Activated CD4-positive, alpha-beta T cell treated with anti-CD3 and anti-CD28 coated beads for 4 hours (primary cell): Measurements from ENCODE around the gene NANOG.
"Not testable (repeated sequence)": the region's sequence is repeated elsewhere in the genome, so short reads cannot be mapped to it uniquely, and the experiment has no call there.

Experiments used
- DNase-seq, 2 donors: peaks; one replicate each; pipeline ENCODE4 v3.0.0-alpha.2; 2020

The NANOG gene

DNA sequence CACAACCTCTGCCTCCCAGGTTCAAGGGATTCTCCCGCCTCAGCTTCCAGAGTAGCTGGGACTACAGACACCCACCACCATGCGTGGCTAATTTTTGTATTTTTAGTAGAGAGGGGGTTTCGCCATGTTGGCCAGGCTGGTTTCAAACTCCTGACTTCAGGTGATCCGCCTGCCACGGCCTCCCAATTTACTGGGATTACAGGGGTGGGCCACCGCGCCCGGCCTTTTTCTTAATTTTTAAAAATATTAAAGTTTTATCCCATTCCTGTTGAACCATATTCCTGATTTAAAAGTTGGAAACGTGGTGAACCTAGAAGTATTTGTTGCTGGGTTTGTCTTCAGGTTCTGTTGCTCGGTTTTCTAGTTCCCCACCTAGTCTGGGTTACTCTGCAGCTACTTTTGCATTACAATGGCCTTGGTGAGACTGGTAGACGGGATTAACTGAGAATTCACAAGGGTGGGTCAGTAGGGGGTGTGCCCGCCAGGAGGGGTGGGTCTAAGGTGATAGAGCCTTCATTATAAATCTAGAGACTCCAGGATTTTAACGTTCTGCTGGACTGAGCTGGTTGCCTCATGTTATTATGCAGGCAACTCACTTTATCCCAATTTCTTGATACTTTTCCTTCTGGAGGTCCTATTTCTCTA lies at the start of gene NANOG:
Gene NANOG, plus strand, starts transcription at position 519 of the 645 bp plus-strand sequence. CDS start 213 bp downstream, outside the sequence.
- not testable (repeated sequence) for DNase-seq

DNA sequence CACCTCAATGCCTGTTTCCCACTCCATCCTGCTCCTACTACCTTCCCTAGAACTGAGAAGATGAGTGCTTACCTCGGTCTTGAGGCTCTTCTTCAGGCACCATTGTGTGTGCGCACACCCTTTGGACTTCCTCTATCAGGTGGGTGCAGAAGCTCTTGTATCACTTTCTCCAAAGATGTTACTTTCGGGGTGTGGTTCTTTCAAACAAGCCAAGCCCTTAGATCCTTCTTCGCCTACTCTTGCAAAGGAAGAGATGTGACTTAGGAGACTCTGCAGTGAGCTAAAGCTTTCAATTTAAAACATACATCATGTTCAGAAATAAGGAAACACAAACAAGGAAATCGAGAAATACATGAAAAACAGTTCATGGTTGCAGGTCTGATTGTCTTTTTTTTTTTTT lies 42.0 kb upstream of the NANOG start, which contains the start of gene CLEC4C:
Gene CLEC4C, minus strand, starts transcription at position 130 of the 400 bp plus-strand sequence. Its CDS starts 27 bp downstream, at position 103.
- no peak for DNase-seq

DNA sequence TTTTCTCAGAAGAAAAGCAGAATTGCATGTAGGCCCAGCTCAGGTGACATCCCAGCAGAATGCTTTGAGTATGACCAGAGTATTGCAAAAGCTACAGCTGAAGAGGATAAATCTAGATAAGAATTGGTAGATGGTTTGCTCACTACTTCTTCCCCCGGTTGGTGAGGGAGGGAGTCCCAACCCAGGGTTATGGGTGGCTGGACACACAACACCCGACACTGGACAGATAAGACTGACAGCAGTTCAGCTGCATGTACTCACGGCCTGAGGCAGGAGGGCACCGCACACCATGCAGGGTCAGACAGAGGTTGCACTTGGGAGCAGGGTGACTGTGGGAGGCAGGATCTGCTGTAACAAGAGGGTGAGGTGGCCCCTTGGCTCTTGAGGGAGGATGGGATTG lies 40.4 kb upstream of the NANOG start:
- no peak for DNase-seq

DNA sequence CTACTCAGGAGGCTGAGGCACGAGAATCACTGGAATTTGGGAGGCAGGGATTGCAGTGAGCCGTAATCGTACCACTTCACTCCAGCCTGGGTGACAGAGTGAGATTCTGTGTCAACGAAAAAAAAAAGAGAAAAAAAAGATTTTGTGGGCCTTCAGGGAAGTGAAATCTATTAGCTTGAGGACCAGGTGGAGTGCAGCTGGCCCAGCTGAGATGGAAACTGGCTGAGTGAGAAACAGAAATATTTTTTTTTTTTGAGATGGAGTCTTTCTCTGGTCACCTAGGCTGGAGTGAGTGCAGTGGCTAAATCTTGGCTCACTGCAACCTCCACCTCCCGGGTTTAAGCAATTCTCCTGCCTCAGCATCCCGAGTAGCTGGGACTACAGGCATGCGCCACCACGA lies 39.8 kb upstream of the NANOG start:
- no peak for DNase-seq

DNA sequence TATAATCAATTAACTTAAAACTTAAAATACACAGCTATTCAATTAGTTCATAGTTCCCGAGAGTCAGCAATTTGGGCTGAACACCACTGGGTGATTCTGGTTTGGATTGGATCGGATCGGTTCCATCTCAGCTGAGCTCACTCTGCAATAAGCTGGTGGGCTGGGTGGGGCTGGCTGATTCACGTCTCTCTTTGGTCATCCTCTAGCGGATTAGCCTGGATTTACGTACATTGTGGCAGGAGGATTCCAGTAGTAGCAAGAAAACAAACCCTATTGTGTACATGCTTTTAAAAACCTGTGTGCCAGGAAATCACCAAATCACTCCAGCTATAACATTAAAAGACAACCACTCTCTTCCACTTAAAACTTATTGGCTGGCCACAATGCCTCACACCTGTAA lies 38.9 kb upstream of the NANOG start:
- no peak for DNase-seq

DNA sequence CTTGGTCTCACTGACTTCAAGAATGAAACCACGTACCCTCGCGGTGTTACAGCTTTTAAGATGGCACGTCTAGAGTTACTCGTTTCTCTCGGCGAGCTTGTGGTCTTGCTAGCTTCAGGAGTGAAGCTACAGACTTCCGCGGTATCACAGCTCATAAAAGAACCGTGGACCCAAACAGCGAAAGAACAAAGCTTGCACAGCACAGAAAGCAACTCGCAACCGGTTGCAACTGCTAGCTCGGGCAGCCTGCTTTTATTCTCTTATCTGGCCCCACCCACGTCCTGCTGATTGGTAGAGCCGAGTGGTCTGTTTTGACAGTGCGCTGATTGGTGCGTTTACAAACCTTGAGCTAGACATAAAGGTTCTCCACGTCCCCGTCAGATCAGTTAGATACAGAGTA lies 37.8 kb upstream of the NANOG start:
- no peak for DNase-seq

DNA sequence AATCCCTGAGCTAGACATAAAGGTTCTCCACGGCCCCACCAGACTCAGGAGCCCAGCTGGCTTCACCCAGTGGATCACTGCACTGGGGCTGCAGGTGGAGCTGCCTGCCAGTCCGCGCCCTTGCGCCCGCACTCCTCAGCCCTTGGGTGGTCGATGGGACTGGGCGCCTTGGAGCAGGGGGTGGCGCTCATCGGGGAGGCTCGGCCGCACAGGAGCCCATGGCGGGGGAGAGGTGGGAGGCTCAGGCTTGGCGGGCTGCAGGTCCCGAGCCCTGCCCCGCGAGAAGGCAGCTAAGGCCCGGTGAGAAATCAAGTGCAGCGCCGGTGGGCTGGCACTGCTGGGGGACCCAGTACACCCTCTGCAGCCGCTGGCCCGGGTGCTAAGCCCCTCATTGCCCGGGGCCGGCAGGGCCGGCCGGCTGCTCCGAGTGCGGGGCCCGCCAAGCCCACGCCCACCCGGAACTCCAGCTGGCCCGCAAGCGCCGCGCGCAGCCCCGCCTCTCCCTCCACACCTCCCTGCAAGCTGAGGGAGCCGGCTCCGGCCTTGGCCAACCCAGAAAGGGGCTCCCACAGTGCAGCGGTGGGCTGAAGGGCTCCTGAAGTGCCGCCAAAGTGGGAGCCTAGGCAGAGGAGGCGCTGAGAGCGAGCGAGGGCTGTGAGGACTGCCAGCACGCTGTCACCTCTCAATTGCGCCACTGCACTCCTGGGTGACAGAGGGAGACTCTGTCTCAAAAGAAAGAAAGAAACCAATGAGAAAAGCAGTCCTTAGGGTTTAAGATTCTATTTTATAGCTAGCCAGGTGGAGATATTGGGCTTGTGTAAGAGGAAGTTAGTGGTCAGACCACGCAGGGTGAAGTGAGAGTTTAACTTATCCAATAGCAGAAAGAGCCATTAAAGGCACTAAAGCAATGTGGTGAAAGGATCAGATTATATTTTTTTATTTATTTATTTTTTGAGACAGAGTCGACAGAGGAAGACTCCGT lies 37.0 kb upstream of the NANOG start:
- not testable (repeated sequence) for DNase-seq

DNA sequence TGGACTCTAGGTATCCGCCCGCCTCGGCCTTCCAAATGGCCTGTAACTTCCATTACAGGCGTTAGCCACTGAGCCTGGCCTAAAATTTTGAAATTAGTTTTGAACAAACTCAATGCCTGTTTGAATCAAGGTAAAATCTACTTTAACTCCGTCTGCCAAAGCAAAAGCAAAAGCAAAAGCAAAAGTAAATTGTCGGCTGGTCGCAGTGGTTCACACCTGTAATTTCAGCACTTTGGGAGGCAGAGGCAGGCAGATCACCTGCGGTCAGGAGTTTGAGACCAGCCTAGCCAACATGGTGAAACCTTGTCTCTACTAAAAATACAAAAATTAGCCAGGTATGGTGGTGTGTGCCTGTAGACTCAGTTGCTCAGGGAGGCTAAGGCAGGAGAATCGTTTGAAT lies 33.5 kb upstream of the NANOG start:
- DNase-seq, result not testable (repeated sequence)

DNA sequence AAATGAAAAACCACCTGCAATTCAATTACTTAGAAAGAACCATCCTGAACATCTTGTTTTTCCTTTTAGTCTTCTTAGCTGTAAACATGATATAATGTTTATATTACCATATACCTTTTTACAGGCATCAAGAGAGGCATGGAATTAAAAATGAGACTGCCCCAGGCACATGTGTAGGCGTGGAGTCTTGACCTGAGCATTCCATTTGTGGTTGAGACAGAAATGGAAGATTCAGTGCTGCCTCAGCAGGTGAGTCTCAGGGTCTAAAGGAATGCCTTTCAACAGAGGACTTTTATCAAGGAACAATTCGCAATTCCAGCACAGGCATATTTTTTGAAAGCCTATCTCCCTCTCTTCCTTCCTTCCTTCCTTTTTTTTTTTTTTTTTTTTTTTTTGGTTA lies 32.2 kb upstream of the NANOG start:
- no peak for DNase-seq

DNA sequence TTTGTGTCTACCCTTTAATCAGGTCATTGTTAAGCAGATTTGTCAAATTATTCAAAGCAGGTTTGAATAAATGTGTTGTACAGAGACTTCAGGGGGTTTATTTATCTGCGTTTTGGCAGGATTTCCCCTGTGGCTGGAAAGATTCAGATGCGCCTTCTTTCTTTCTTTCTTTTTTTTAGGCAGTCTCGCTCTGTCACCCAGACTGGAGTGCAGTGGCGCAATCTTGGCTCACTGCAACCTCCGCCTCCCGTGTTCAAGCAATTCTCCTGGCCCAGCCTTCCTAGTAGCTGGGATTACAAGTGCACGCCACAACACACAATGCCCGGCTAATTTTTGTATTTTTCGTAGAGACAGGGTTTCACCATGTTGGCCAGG lies 30.4 kb upstream of the NANOG start:
- no peak for DNase-seq

DNA sequence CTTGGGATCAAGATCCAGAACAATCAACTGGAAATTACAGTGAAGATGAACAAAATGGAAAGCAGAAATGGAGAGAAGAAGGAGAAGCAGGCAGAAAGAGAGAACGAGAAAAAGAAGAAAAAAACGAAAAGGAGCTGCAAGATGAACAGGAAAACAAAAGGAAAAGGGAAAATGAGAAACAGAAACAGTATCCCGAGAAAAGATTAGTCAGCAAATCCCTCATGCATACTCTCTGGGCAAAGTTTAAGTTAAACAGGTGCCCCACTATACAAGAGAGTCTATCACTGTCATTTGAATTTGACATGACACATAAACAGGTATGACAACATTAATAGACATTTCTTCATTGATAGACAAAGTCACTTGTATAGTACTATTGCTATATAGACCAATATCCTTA lies 19.2 kb upstream of the NANOG start:
- DNase-seq, result no peak

DNA sequence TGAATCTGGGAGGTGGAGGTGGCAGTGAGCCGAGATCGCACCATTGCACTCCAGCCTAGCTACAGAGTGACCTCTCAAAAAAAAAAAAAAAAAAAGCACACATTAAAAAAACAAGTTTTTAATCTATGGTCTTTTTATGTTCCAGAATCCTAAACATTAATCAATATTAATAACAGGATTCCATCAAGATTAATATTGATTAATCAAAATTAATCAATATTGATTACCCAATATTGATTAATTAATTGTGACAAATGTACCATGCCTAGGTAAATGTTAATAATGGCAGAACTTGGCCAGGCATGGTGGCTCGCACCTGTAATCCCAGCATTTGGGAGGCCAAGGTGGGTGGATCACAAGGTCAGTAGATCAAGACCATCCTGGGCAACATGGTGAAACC lies 7.9 kb upstream of the NANOG start:
- DNase-seq, result no peak

DNA sequence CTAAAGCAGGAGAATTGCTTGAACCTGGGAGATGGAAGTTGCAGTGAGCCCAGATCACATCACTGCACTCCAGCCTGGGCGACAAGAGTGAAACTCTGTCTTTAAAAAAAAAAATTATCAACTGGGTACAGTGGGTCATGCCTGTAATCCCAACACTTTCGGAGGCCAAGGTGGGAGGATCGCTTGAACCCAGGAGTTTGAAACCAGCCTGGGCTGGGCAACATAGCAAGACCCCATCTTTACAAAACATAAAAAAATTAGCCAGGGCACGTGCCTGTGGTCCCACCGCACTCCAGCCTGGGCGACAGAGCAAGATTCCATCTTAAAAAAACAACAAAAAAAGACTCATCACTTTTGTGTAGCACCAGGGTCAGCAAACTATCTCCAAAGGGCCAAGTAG lies 7.1 kb upstream of the NANOG start:
- no peak for DNase-seq

DNA sequence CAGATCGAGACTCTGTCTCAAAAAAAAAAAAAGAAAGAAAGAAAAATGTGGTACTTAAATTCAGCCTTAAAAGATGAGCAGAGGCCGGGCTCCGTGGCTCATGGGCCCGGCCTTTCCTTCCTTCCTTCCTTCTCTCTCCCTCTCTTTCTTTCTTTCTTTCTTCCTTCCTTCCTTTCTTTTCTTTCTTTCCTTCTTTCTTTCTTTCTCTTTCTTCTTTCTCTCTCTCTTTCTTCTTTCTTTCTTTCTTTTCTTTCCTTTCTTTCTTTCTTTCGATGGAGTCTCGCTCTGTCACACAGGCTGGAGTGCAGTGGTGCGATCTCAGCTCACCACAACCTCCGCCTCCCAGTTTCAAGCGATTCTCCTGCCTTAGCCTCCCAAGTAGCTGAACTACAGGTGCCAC lies 5.8 kb upstream of the NANOG start:
- not testable (repeated sequence) for DNase-seq

DNA sequence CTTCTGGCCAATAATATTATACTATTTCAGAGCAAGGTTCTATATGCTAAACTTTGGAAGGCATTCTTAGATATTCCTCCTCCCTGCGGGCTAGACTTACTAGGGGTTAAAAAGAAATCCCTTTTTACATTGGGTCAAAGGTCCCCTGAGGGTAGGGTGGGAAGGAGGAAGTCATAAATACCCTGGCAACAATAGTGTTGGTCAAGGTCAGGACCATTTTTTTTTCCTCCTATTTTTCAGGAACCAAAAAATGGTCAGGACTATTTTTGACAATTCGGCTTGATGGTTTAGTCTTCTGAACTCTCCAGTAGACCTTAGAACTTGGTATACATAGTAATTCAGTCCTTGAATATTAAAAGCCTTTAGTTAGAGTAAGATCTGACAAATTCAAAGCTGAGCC lies 4.5 kb upstream of the NANOG start:
- DNase-seq, result no peak

DNA sequence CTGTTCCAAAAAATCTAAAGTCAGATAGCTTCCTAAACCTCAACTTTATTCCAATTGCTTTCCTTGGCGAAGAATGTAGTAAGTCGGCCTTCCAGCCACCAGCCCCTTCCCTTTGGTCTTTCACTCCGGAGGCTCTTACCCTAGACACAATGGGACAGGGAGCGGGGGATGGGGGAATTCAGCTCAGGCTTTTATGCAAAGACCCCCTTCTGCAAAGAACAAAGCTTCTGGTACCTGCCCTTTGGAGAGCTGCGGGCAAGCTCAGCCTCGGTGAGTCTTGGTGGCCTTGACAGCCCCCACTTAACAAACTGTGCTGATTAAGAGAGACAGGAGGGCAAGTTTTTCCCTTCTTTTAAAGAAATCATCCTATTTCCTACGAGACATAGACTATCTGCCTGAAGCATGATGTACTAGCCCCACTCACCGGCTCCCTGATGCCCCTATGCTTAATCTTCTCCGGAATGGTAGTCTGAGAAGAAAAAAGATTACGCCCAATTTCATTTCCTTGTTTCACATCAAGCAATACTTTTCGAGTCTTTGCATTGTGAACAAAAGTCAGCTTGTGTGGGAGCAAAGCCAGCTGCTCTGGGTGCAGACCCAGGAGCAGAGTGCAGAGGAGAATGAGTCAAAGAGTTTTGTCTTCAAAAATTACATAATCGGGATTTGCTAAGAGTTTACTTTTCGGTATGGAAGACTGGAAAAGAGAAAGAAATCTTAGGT lies 1.5 kb upstream of the NANOG start:
- DNase-seq, result no peak

DNA sequence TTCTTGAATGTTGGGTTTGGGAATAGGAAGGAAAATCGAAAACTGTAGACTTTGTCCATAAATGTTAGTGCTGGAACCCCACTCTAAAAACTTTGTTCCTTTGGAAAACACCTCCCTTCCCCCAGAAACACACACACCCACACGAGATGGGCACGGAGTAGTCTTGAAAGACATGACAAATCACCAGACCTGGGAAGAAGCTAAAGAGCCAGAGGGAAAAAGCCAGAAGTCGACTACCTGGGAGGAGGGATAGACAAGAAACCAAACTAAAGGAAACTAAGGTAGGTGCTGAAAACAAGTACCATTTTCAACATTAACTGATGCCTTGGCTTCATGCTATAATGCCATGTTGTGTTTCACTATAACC lies 925 bp upstream of the NANOG start:
- no peak for DNase-seq

DNA sequence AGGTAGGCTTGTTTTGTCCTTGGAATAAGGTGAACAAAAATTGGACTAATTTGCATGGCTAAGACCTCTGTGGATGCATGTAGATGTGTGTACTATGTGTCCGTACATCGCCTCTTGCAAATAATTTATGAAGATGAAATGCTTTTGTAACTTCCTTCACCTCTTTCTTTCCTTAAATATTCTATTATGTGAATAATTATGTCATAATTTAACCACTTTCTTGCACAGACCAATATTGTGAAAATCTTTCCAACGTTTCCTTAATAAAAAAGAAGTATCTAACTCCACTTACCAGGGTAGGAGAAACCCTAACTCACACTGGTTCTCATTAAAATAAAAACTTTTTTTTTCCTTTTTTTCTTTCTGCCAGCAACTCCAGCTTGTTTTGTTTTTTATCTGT lies 4.0 kb downstream of the NANOG start:
- no peak for DNase-seq

DNA sequence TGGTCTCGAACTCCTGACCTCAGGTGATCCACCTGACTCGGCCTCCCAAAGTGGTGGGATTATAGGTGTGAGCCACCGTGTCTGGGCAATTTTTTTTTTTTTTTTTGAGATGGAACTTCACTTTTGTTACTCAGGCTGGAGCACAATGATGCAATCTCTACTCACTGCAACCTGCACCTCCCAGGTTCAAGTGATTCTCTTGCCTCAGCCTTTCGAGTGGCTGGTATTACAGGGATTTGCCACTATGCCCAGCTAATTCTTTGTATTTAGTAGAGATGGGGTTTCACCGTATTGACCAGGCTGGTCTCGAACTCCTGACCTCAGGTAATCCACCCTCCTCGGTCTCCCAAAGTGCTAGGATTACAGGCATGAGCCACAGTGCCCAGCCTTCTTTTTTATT lies 8.1 kb downstream of the NANOG start:
- DNase-seq, result not testable (repeated sequence)

DNA sequence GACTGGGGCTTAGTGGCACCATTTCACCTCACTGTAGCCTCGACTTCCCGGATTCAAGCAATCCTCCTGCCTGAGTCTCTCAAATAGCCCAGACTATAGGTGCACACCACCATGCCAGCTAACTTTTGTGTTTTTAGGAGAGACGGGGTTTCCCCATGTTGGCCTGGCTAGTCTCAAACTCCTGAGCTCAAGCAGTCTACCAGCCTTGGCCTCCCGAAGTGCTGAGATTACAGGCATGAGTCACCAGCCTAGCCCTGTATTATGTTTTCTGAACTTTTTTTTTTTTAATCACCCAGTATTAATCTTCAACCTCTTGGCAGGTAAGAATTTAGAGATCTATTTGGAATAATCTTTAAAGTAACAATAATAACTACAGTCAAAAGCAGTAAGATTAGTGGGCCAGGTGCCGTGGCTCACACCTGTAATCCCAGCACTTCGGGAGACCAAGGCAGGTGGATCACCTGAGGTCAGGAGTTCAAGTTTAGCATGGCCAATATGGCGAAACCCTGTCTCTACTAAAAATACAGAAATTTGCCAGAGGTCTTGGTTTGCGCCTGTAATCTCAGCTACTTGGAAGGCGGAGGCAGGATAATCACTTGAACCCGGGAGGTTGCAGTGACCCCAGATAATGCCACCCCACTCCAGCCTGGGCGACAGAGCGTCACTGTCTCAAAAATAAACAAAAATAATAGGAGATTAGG lies 8.6 kb downstream of the NANOG start:
- DNase-seq, result no peak

DNA sequence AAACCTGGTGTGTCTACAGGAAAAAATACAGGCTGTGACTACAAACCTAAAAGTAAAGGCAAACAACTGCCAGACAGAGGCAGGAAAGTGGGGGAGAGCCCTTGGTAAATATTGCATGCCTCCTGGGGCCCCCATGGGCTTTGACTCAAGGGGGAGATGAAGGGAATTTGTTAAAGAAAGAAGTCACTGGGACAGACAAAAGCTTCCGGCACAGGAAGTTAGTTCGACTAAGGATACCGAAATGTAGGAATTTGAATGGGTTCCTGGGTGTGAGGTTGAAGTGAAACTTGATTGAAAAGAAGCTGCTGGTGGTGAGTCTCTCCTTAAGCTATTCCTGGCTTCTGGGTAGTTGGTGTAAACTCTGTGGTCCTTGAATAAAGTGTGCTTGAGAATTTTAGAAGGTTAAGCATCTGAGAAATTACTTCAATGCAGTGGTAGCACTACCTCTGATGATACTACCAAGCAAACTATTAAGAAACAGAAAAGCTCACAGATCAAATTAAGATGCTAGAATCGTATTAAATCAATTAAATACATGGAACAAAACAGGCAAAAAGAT lies 9.6 kb downstream of the NANOG start:
- not testable (repeated sequence) for DNase-seq

DNA sequence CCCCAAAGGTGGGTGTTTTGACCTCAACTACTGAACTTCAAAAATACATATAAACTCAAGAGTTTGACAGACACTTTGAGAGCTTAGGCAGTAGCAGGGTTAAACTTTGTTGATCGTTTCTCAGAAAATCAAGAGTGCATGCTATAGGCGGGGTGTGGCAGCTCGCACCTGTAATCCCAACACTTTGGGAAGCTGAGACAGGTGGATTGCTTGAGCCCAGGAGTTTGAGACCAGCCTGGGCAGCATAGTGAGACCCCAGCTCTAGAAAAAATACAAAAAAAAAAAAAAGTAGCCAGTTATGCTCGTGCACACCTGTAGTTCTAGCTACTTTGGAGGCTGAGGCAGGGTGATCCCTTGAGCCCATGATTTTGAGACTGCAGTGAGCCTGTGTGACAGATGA lies 12.3 kb downstream of the NANOG start:
- DNase-seq, result no peak

DNA sequence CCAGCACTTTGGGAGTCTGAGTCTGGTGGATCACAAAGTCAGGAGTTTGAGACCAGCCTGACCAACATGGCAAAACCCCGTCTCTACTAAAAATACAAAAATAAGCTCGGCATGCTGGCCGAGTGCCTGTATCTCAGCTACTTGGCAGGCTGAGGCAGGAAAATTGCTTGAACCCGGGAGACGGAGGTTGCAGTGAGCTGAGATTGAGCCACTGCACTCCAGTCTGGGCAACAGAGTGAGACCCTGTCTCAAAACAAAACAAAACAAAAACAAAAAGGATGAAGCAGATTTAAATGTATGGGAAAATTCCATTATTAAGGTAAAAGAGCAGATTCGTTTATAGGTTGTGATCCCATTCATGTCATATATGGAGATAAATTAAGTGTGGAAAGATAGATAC lies 17.1 kb downstream of the NANOG start:
- not testable (repeated sequence) for DNase-seq
